ENCODE results near the gene FRMD1. TPM values are rescaled to one million over a fixed set of nuclear protein-coding genes. Genes with fewer than 3 reads are reported as not detected.

The FRMD1 gene
- total RNA-seq, 1 donor from 2014 or later = not detected

- ATAC-seq = no peak
Observed at GRCh38 chr6:168075787-168076202, 3.2 kb downstream of the FRMD1 start.

GRCh38 chr6:168075216-168075615, 3.8 kb downstream of the FRMD1 start:
- ATAC-seq = no peak

GRCh38 chr6:168073937-168074730, 4.9 kb downstream of the FRMD1 start:
- ATAC-seq = no peak

- no peak for ATAC-seq
Observed at GRCh38 chr6:168072730-168073129, 6.3 kb downstream of the FRMD1 start.

GRCh38 chr6:168072261-168072660, 6.8 kb downstream of the FRMD1 start:
- ATAC-seq = no peak

GRCh38 chr6:168071620-168072019, 7.4 kb downstream of the FRMD1 start:
- peak; percentile 56 for ATAC-seq

GRCh38 chr6:168070804-168071203, 8.2 kb downstream of the FRMD1 start:
- no peak for ATAC-seq

- no peak for ATAC-seq
Observed at GRCh38 chr6:168067081-168067759, 11.8 kb downstream of the FRMD1 start.

GRCh38 chr6:168064226-168064807, 14.7 kb downstream of the FRMD1 start:
- no peak for ATAC-seq

- ATAC-seq = no peak
Observed at GRCh38 chr6:168063431-168063830, 15.6 kb downstream of the FRMD1 start.

GRCh38 chr6:168062346-168063289, 16.4 kb downstream of the FRMD1 start:
- ATAC-seq = no peak

GRCh38 chr6:168061269-168062210, 17.5 kb downstream of the FRMD1 start:
- no peak for ATAC-seq

GRCh38 chr6:168060521-168060931, 18.5 kb downstream of the FRMD1 start:
- peak; percentile 28 for ATAC-seq

- no peak for ATAC-seq
Observed at GRCh38 chr6:168058691-168059551, 20.1 kb downstream of the FRMD1 start.

GRCh38 chr6:168057836-168058235, 21.2 kb downstream of the FRMD1 start:
- peak; percentile 78 for ATAC-seq

- ATAC-seq = no peak
Observed at GRCh38 chr6:168056892-168057527, 22.0 kb downstream of the FRMD1 start.

GRCh38 chr6:168055696-168056489, 23.1 kb downstream of the FRMD1 start:
- ATAC-seq = no peak

- no peak for ATAC-seq
Observed at GRCh38 chr6:168054765-168055560, 24.0 kb downstream of the FRMD1 start.

All from esophagus mucosa (tissue), 1 donor.